ENCODE data around the gene CCL19.

DNA sequence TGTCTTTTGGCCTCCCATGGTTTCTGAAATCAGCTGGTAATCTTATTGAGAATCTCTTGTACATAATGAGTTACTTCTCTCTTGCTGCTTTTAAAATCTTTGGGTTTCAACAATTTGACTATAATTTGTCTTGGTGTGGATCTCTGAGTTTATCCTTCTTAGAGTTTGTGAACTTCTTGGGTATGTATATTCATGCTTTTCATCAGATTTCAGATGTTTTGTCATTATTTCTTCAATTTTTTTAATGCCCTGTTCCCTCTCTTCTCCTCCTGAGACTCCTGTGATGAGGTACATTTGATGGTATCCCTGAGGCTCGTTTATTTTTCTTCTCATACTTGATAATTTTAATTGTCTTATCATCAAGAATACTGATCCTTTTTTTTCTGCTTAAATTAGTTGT lies 21.1 kb upstream of the CCL19 start:
- TF ChIP-seq CTCF (IDR thresholded peaks at IDR 0.05) (no peak), POLR2A (IDR thresholded peaks at IDR 0.05) (no peak), EP300 (IDR thresholded peaks at IDR 0.05) (no peak)
